NT2/D1 (cell line): Measurements from ENCODE around the gene TNNT2.

ENCODE experiments used
- DNase-seq: peaks from one replicate; pipeline ENCODE4 v3.0.0-alpha.2; 2011; ENCODE audit warnings: low read depth, low spot score
- H3K27me3 ChIP-seq: 2 replicates; pipeline ENCODE4 v1.6.0; 2011; ENCODE audit warnings: mild to moderate bottlenecking; ENCODE audit not compliant: insufficient read length, insufficient read depth
- H3K36me3 ChIP-seq: 2 replicates; pipeline ENCODE4 v1.6.1; 2011; ENCODE audit warnings: mild to moderate bottlenecking, low read length, mixed read lengths; ENCODE audit not compliant: insufficient read depth, insufficient read length
- H3K4me1 ChIP-seq: 2 replicates; pipeline ENCODE4 v1.5.1; 2011; ENCODE audit not compliant: insufficient read depth, insufficient read length
- H3K4me3 ChIP-seq: 2 replicates; pipeline ENCODE4 v1.5.1; 2011; ENCODE audit warnings: low read depth; ENCODE audit not compliant: insufficient read length
- H3K9ac ChIP-seq: 2 replicates; pipeline ENCODE4 v1.6.0; 2011; ENCODE audit warnings: low read depth; ENCODE audit not compliant: insufficient read length
- H3K9me3 ChIP-seq: 2 replicates; pipeline ENCODE4 v1.5.1; 2011; ENCODE audit warnings: mild to moderate bottlenecking, low read length; ENCODE audit not compliant: insufficient read depth
- SUZ12 ChIP-seq: IDR thresholded peaks from 2 replicates; pipeline ENCODE4 v1.6.1; 2011; ENCODE audit not compliant: insufficient read length, insufficient read depth; ENCODE audit errors: extremely low read depth
- YY1 ChIP-seq: IDR thresholded peaks from 2 replicates; pipeline ENCODE4 v1.6.1; 2011; ENCODE audit not compliant: insufficient read length, insufficient read depth
- ZNF274 ChIP-seq: IDR thresholded peaks from 2 replicates; pipeline ENCODE4 v1.6.1; 2011; ENCODE audit warnings: mild to moderate bottlenecking, low read depth, low read length

Gene TNNT2

DNA sequence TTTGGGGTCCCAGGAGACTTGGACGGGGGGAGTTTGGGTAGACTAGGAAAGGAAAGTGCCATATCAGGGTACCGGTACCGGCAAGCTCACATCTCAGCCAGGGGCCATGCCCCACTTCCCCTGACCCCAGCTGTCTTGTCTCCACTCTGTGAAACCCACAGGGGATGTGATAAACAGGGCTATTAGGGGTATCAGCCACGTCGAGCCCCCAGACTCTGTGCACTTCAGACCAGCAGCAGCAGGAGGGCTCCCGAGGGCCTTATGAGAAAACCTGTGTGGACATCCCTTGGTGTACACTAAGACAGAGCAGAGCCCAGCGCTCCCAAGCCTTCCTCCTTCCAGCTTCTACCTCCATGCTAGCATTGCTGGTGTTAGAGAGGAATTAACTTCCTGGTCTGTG lies 46.3 kb downstream of the TNNT2 start:
- H3K9ac ChIP-seq: no peak overlapping the region
- no peak overlapping the region for H3K4me3 ChIP-seq
- H3K4me1 ChIP-seq: no peaks in the 10 kb centered on the region
- DNase-seq: no peak
- no peak for TF ChIP-seq SUZ12
- TF ChIP-seq ZNF274: no peak
- no peak for TF ChIP-seq YY1
- peaks cover 5% of the 10 kb centered on the region for H3K27me3 ChIP-seq
- no peaks in the 10 kb centered on the region for H3K9me3 ChIP-seq
- no peaks in the 10 kb centered on the region for H3K36me3 ChIP-seq

DNA sequence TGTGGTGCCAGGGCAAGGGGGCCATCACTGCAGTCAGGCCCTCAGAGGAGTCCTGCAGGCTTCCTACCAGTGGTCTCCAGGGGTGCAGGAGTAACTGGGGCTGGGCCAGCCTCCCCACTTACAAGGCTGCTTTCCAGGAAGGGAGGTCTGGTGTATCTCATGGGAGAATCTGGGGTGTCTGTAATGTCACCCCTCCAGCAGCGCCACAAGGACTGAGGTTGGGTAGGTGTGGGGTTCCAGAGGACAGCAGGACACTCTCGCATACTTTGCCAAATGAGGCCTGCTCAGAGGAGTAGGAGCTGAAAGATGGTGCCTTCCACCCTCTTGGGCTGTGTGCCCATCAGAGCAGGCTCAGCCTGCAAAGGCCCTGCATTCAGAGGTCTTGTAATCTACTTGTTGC lies 46.9 kb downstream of the TNNT2 start:
- no peak overlapping the region for H3K9ac ChIP-seq
- H3K4me1 ChIP-seq: no peaks in the 10 kb centered on the region
- H3K9me3 ChIP-seq: no peaks in the 10 kb centered on the region
- no peak for TF ChIP-seq ZNF274
- TF ChIP-seq YY1: no peak
- no peak for TF ChIP-seq SUZ12
- no peak overlapping the region for H3K4me3 ChIP-seq
- H3K27me3 ChIP-seq: peaks cover 5% of the 10 kb centered on the region
- no peak for DNase-seq
- no peaks in the 10 kb centered on the region for H3K36me3 ChIP-seq

- H3K4me1 ChIP-seq: no peaks in the 10 kb centered on the region
- no peak overlapping the region for H3K4me3 ChIP-seq
- H3K9ac ChIP-seq: no peak overlapping the region
- no peak for TF ChIP-seq SUZ12
- no peak for TF ChIP-seq ZNF274
- no peak for TF ChIP-seq YY1
- no peak for DNase-seq
- H3K9me3 ChIP-seq: no peaks in the 10 kb centered on the region
- H3K27me3 ChIP-seq: peaks cover 5% of the 10 kb centered on the region
- no peaks in the 10 kb centered on the region for H3K36me3 ChIP-seq
These were observed 47.7 kb downstream of the TNNT2 start for GRCh38 chr1:201329801-201330200.

GRCh38 chr1:201329286-201329685 lies 48.2 kb downstream of the TNNT2 start:
- no peak overlapping the region for H3K4me3 ChIP-seq
- TF ChIP-seq ZNF274 (no peak), YY1 (no peak), SUZ12 (no peak)
- H3K27me3 ChIP-seq: peaks cover 5% of the 10 kb centered on the region
- H3K9me3 ChIP-seq: no peaks in the 10 kb centered on the region
- no peaks in the 10 kb centered on the region for H3K36me3 ChIP-seq
- H3K9ac ChIP-seq: no peak overlapping the region
- no peaks in the 10 kb centered on the region for H3K4me1 ChIP-seq
- no peak for DNase-seq

- Histone ChIP-seq H3K27me3 (peaks cover 5% of the 10 kb centered on the region), H3K4me1 (no peaks in the 10 kb centered on the region), H3K9me3 (no peaks in the 10 kb centered on the region), H3K9ac (no peak overlapping the region), H3K36me3 (no peaks in the 10 kb centered on the region), H3K4me3 (no peak overlapping the region)
- no peak for DNase-seq
- TF ChIP-seq ZNF274 (no peak), YY1 (no peak), SUZ12 (no peak)
These were observed 48.9 kb downstream of the TNNT2 start for GRCh38 chr1:201328576-201328975.

DNA sequence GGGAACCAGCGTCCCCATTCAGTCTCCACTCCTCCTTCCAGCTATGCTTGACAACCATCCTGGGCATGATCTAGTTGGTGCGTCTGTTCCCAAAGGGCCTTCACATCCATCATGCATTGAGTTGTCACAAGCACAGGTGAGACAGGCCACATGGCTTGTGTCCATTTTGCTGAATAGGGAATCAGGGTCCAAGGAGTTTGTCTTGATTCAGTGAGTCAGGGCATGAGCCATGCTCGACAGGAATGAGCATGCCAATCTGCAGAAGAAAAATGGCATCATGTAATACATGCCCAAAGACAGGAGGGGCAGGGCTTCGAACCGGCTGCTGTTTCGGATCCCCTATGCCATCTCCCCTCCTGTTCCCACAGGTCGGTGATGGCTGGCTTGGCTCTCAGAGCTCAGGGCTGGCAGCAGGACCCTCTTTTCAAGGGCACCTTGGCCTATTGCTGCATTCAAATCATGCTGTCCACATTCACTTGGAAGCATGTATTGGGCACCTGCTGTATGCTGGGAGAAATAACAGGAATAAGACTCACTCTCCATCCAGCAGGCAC lies 49.7 kb downstream of the TNNT2 start:
- DNase-seq: no peak
- H3K4me3 ChIP-seq: no peak overlapping the region
- H3K36me3 ChIP-seq: no peaks in the 10 kb centered on the region
- TF ChIP-seq SUZ12 (no peak), YY1 (no peak), ZNF274 (no peak)
- no peaks in the 10 kb centered on the region for H3K9me3 ChIP-seq
- no peak overlapping the region for H3K9ac ChIP-seq
- no peaks in the 10 kb centered on the region for H3K4me1 ChIP-seq
- peaks cover 5% of the 10 kb centered on the region for H3K27me3 ChIP-seq

GRCh38 chr1:201326710-201327109 lies 50.8 kb downstream of the TNNT2 start:
- no peaks in the 10 kb centered on the region for H3K4me1 ChIP-seq
- H3K9ac ChIP-seq: no peak overlapping the region
- no peaks in the 10 kb centered on the region for H3K36me3 ChIP-seq
- no peaks in the 10 kb centered on the region for H3K9me3 ChIP-seq
- H3K27me3 ChIP-seq: peaks cover 5% of the 10 kb centered on the region
- TF ChIP-seq ZNF274 (no peak), YY1 (no peak), SUZ12 (no peak)
- H3K4me3 ChIP-seq: no peak overlapping the region
- no peak for DNase-seq
